CD4-positive, alpha-beta memory T cell (primary cell): ENCODE data around the gene LDB2. TPM values are rescaled to one million over a fixed set of nuclear protein-coding genes. Genes with fewer than 3 reads are reported as not detected.

Experiments used
- CTCF ChIA-PET: fragments of 350-600 bp; sonication (Branson Sonifier 250); formaldehyde crosslinking; loops from one replicate; lab custom pipeline; 2021; ENCODE audit warnings: inconsistent platforms; ENCODE audit not compliant: partially characterized antibody; lab: Charles Lee
- POLR2A ChIA-PET: fragments of 350-600 bp; sonication (Branson Sonifier 250); formaldehyde crosslinking; loops from one replicate; lab custom pipeline; 2021; ENCODE audit not compliant: partially characterized antibody; lab: Charles Lee
- DNase-seq, 5 donors: peaks; one replicate each; pipeline versions ENCODE4 v3.0.0 to v3.0.0-alpha.2; 2020 to 2022; ENCODE audit warnings: mixed read lengths in 1 of 5
- H3K27ac ChIP-seq: one replicate; pipeline ENCODE4 v1.7.0; 2013; ENCODE audit warnings: low read depth, low read length
- H3K27me3 ChIP-seq: 2 replicates; pipeline ENCODE4 v1.7.0; 2013; ENCODE audit warnings: mild to moderate bottlenecking, low read length, moderate library complexity; ENCODE audit not compliant: insufficient read depth
- H3K36me3 ChIP-seq: 2 replicates; pipeline ENCODE4 v1.7.0; 2013; ENCODE audit warnings: mild to moderate bottlenecking, low read length, moderate library complexity; ENCODE audit not compliant: insufficient read depth
- H3K4me1 ChIP-seq: 2 replicates; pipeline ENCODE4 v1.7.0; 2013; ENCODE audit warnings: mild to moderate bottlenecking, low read length, moderate library complexity; ENCODE audit not compliant: insufficient read depth
- H3K4me3 ChIP-seq, 2 donors: one replicate each; pipeline ENCODE4 v1.7.0; 2013; ENCODE audit warnings: low read length in 2 of 2, mild to moderate bottlenecking in 1 of 2
- H3K9me3 ChIP-seq, 2 donors: one replicate each; pipeline ENCODE4 v1.7.0; 2013; ENCODE audit warnings: low read length in 2 of 2, control low read depth in 1 of 2; ENCODE audit not compliant: control insufficient read depth in 1 of 2
- H3K27ac Mint-ChIP-seq, 7 donors: one replicate each; pipeline ENCODE4 v1.8.0; 2020 to 2021; ENCODE audit warnings: mixed read lengths in 7 of 7, mild to moderate bottlenecking in 6 of 7, inconsistent platforms in 3 of 7, moderate library complexity in 3 of 7
- H3K27me3 Mint-ChIP-seq, 2 donors: one replicate each; pipeline ENCODE4 v1.8.0; 2020 to 2021; ENCODE audit warnings: mixed read lengths in 2 of 2
- H3K36me3 Mint-ChIP-seq, 2 donors: one replicate each; pipeline ENCODE4 v1.8.0; 2020 to 2021; ENCODE audit warnings: mixed read lengths in 2 of 2, inconsistent platforms in 1 of 2, mild to moderate bottlenecking in 1 of 2
- H3K4me1 Mint-ChIP-seq, 4 donors: one replicate each; pipeline ENCODE4 v1.8.0; 2020 to 2021; ENCODE audit warnings: mixed read lengths in 4 of 4, mild to moderate bottlenecking in 1 of 4
- H3K4me3 Mint-ChIP-seq, 8 donors: one replicate each; pipeline ENCODE4 v1.8.0; 2020 to 2021; ENCODE audit warnings: mixed read lengths in 8 of 8, mild to moderate bottlenecking in 7 of 8, moderate library complexity in 6 of 8, inconsistent platforms in 3 of 8
- H3K9me3 Mint-ChIP-seq, 8 donors: one replicate each; pipeline ENCODE4 v1.8.0; 2020 to 2021; ENCODE audit warnings: mixed read lengths in 8 of 8, mild to moderate bottlenecking in 5 of 8, inconsistent platforms in 3 of 8, moderate library complexity in 1 of 8
- intact Hi-C: fragments of 100-400 bp; cut with micrococcal nuclease; formaldehyde crosslinking; loops from one replicate; pipeline ENCODE4 v1.15.1; 2023
- polyA plus RNA-seq, 2 donors: library from polyadenylated mRNA; unstranded; fragments of 300-500 nt; fragmentation: Illumina TruSeq; gene quantifications; one replicate each; pipeline ENCODE4 v1.2.3, GENCODE V29; 2021
- total RNA-seq, 2 experiments: library from RNA; stranded (reverse); gene quantifications; one replicate each; pipeline ENCODE4 v1.2.3, GENCODE V29; 2021

Gene LDB2
- total and polyA plus RNA-seq, 4 experiments from 2014 or later, result not detected

DNA sequence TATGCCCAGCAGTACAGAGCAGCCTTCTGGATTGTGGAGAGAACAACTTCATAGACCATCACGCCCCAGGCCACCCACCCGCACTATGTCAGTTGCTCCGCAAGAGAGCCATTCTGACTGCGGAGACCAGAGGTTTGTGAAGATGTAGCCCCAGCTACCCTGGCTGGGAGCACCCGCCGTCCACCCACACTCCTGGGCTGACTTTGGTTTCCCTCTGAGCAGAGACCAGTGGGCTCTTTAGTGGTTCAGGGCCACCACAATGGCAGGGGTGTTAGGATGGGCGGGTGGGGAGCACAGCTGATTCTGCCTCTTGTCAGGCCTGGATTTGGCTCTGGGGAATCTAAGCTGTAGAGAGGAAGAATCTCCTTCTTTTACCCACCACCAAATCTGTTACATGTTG is 313.4 kb downstream of the LDB2 start:
- intact Hi-C loops, result no loop called here
- peaks cover 0 to 3% (median 0%) of the 10 kb centered on the region in 8 donors for H3K9me3 Mint-ChIP-seq
- H3K4me1 Mint-ChIP-seq, result no peaks in the 10 kb centered on the region
- Histone ChIP-seq H3K4me3 (no peak overlapping the region), H3K36me3 (no peaks in the 10 kb centered on the region), H3K27ac (no peak overlapping the region), H3K4me1 (no peaks in the 10 kb centered on the region), H3K9me3 (no peaks in the 10 kb centered on the region), H3K27me3 (no peaks in the 10 kb centered on the region)
- POLR2A ChIA-PET, result no interaction called here
- no peak for DNase-seq
- CTCF ChIA-PET, result no interaction called here
- no peaks in the 10 kb centered on the region for H3K27me3 Mint-ChIP-seq
- H3K4me3 Mint-ChIP-seq, result no peak overlapping the region
- H3K27ac Mint-ChIP-seq, result no peak overlapping the region
- H3K36me3 Mint-ChIP-seq, result no peaks in the 10 kb centered on the region

DNA sequence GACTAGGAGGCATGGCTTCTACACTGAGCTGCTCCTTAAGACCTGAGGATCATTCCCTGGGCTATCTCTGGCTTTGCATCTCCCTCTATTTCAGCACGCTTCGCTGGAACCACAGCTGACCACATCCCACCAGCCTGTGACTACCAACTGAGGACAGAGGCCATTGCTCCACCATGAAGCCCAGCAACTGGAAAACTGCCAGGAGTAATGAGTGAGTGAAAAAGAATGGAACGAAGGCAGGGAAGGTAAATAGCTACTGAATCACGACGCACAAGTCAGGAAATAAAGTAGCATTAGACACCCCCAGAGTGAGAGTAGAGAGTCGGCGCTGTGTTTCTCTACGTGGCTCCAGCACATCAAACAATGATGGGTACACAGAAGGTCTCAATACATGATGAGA is 314.7 kb downstream of the LDB2 start:
- H3K27me3 Mint-ChIP-seq, result no peaks in the 10 kb centered on the region
- CTCF ChIA-PET, result no interaction called here
- intact Hi-C loops, result no loop called here

DNA sequence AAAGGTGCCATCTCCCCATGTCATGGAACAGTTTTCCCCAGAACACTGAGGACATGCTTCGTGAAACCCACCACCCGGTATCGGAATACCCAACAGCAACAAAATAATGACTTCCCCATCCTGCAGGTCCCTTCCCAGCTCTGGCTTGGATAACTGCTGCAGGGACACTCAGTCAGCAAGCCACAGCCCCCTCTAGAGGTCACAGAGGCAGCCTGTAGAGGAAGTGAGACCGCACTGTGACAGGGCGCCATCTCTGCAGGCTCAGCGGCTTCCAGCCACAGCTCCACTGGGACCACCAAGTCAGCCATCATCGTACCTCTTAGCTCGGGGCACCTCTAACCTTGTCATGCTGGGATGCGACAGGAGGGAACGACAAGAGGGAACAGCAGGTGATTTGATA is 315.9 kb downstream of the LDB2 start:
- no peak overlapping the region for H3K4me3 ChIP-seq
- H3K27ac ChIP-seq, result no peak overlapping the region
- H3K4me1 ChIP-seq, result no peaks in the 10 kb centered on the region
- H3K36me3 ChIP-seq, result no peaks in the 10 kb centered on the region
- Mint-ChIP-seq H3K36me3 (no peaks in the 10 kb centered on the region), H3K4me1 (no peaks in the 10 kb centered on the region), H3K27ac (no peak overlapping the region), H3K4me3 (no peak overlapping the region), H3K9me3 (peaks cover 0 to 3% (median 0%) of the 10 kb centered on the region in 8 donors), H3K27me3 (no peaks in the 10 kb centered on the region)
- ChIA-PET CTCF (no interaction called here), POLR2A (no interaction called here)
- H3K9me3 ChIP-seq, result no peaks in the 10 kb centered on the region
- no peaks in the 10 kb centered on the region for H3K27me3 ChIP-seq
- intact Hi-C loops, result no loop called here
- DNase-seq, result no peak

More for the DNA sequence above, 314.7 kb downstream of the LDB2 start:
- H3K4me1 Mint-ChIP-seq, result no peaks in the 10 kb centered on the region
- H3K4me3 ChIP-seq, result no peak overlapping the region
- POLR2A ChIA-PET, result no interaction called here
- no peak overlapping the region for H3K27ac Mint-ChIP-seq
- H3K36me3 ChIP-seq, result no peaks in the 10 kb centered on the region
- no peaks in the 10 kb centered on the region for H3K9me3 ChIP-seq
- no peak for DNase-seq
- peaks cover 0 to 3% (median 0%) of the 10 kb centered on the region in 8 donors for H3K9me3 Mint-ChIP-seq
- no peak overlapping the region for H3K4me3 Mint-ChIP-seq
- no peaks in the 10 kb centered on the region for H3K27me3 ChIP-seq
- no peak overlapping the region for H3K27ac ChIP-seq
- no peaks in the 10 kb centered on the region for H3K4me1 ChIP-seq
- no peaks in the 10 kb centered on the region for H3K36me3 Mint-ChIP-seq

DNA sequence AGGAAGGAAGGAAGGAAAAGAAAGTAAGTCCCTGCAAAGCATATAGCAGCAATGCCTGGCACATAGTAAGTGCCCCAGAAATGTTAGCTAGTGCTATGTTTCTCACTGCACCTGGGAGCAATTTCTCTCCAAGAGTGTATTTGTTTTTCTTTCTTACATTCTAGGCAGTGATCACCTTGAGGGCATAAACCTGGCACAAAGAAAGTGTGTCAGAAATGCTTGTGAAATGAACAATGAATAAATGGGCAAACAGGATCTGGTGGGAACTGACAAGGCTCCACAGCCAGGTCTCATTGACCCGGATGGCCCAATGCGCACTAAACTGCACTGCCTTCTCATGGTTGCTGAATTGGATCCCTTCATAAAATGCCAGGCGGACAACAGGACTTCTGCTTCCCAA is 316.4 kb downstream of the LDB2 start:
- no peaks in the 10 kb centered on the region for H3K36me3 Mint-ChIP-seq
- Histone ChIP-seq H3K4me3 (no peak overlapping the region), H3K27me3 (no peaks in the 10 kb centered on the region), H3K36me3 (no peaks in the 10 kb centered on the region), H3K4me1 (no peaks in the 10 kb centered on the region), H3K27ac (no peak overlapping the region), H3K9me3 (no peaks in the 10 kb centered on the region)
- H3K4me1 Mint-ChIP-seq, result no peaks in the 10 kb centered on the region
- H3K9me3 Mint-ChIP-seq, result peaks cover 0 to 3% (median 0%) of the 10 kb centered on the region in 8 donors
- H3K4me3 Mint-ChIP-seq, result no peak overlapping the region
- intact Hi-C loops, result no loop called here
- no peak overlapping the region for H3K27ac Mint-ChIP-seq
- no peaks in the 10 kb centered on the region for H3K27me3 Mint-ChIP-seq
- DNase-seq, result no peak
- ChIA-PET CTCF (no interaction called here), POLR2A (no interaction called here)

DNA sequence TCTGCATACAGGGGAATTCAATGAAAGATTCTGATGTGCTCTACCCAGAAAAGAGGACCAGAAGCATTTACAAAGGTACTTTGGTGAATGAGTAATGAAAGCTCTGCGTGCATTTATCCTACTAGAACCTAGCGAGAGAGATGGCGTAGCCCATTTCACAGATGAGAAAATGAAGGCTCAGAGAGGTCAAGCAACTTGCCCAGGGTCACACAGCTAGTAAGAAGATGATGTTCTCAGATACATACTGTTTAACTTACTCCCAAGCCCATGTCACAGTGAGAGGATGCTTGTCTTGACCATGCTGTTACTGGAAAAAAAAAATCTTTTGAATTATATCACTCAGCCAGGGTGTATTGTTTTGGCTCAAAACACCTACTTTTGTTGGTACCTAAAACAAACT is 317.3 kb downstream of the LDB2 start:
- Histone ChIP-seq H3K27me3 (no peaks in the 10 kb centered on the region), H3K9me3 (no peaks in the 10 kb centered on the region), H3K36me3 (no peaks in the 10 kb centered on the region), H3K27ac (no peak overlapping the region), H3K4me1 (no peaks in the 10 kb centered on the region), H3K4me3 (no peak overlapping the region)
- H3K27me3 Mint-ChIP-seq, result no peaks in the 10 kb centered on the region
- no peak overlapping the region for H3K4me3 Mint-ChIP-seq
- H3K9me3 Mint-ChIP-seq, result peaks cover 0 to 3% (median 0%) of the 10 kb centered on the region in 8 donors
- ChIA-PET CTCF (no interaction called here), POLR2A (no interaction called here)
- H3K27ac Mint-ChIP-seq, result no peak overlapping the region
- no peaks in the 10 kb centered on the region for H3K4me1 Mint-ChIP-seq
- intact Hi-C loops, result no loop called here
- H3K36me3 Mint-ChIP-seq, result no peaks in the 10 kb centered on the region
- DNase-seq, result no peak

DNA sequence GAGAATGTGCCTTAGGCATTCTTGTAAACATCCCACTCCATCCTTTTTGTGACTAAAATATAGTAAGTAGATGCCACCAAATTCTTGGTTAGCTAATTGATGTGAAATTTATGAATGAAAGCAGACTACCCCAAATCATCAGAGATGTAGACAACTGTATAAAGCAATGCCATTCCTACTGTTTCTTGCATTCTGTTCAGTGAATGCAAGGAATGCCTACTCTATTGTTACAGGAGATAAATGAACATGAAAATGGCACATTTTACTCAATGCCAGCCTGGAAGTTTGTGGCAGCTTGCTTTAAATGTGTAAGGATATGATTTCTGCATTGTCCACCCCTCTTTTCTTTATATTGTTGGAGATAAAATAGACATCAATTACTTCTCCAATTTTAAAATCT is 317.9 kb downstream of the LDB2 start:
- POLR2A ChIA-PET, result no interaction called here
- H3K9me3 Mint-ChIP-seq, result peaks cover 0 to 3% (median 0%) of the 10 kb centered on the region in 8 donors
- no peak overlapping the region for H3K4me3 Mint-ChIP-seq
- Histone ChIP-seq H3K4me3 (no peak overlapping the region), H3K27ac (no peak overlapping the region), H3K4me1 (no peaks in the 10 kb centered on the region), H3K9me3 (no peaks in the 10 kb centered on the region), H3K36me3 (no peaks in the 10 kb centered on the region), H3K27me3 (no peaks in the 10 kb centered on the region)
- intact Hi-C loops, result no loop called here
- no peaks in the 10 kb centered on the region for H3K4me1 Mint-ChIP-seq
- no peak for DNase-seq
- CTCF ChIA-PET, result no interaction called here
- H3K27ac Mint-ChIP-seq, result no peak overlapping the region
- no peaks in the 10 kb centered on the region for H3K36me3 Mint-ChIP-seq
- H3K27me3 Mint-ChIP-seq, result no peaks in the 10 kb centered on the region

DNA sequence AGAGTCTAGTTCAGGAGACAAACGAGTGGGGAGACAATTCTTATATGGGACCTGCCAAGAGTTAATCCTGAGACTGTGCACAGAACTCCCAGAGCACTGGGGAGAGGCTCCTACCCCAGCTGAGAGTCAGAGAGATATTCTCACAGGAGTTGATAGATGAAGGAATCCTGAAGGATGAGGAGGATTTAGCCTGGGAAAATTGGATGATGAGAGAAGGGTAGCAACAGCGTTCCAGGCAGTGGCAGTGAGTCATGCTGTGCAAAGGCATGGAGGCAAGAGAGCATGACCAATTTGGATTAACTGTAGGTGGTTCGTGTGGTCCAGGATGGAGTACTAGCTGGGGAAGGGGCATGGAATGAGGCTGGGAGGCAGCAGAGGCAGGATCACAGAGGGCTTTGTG is 318.6 kb downstream of the LDB2 start:
- no peak overlapping the region for H3K27ac ChIP-seq
- Mint-ChIP-seq H3K27me3 (no peaks in the 10 kb centered on the region), H3K4me1 (no peaks in the 10 kb centered on the region), H3K27ac (no peak overlapping the region), H3K9me3 (peaks cover 0 to 6% (median 0%) of the 10 kb centered on the region in 8 donors), H3K4me3 (no peak overlapping the region), H3K36me3 (no peaks in the 10 kb centered on the region)
- no peaks in the 10 kb centered on the region for H3K27me3 ChIP-seq
- no peaks in the 10 kb centered on the region for H3K9me3 ChIP-seq
- no peaks in the 10 kb centered on the region for H3K4me1 ChIP-seq
- intact Hi-C loops, result no loop called here
- ChIA-PET CTCF (no interaction called here), POLR2A (no interaction called here)
- no peak overlapping the region for H3K4me3 ChIP-seq
- no peak for DNase-seq
- no peaks in the 10 kb centered on the region for H3K36me3 ChIP-seq

DNA sequence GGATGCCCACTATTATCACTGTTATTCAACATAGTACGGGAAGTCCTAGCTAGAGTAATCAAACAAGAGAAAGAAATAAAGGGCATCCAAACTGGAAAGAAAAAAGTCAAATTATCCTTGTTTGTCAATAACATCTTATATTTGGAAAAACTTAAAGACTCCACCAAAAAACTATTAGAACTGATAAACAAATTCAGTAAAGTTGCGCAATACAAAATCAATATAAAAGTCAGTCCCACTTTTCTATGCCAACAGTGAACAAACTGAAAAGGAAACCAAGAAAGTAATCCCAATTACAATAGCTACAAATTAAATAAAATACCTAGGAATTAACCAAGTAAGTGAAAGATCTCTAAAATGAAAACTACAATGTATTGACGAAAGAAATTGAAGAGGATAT is 321.3 kb downstream of the LDB2 start:
- CTCF ChIA-PET, result no interaction called here
- H3K36me3 Mint-ChIP-seq, result no peaks in the 10 kb centered on the region

More for the DNA sequence above, 321.3 kb downstream of the LDB2 start:
- H3K36me3 ChIP-seq, result no peaks in the 10 kb centered on the region
- no peaks in the 10 kb centered on the region for H3K27me3 Mint-ChIP-seq
- no peaks in the 10 kb centered on the region for H3K27me3 ChIP-seq
- no peak for DNase-seq
- H3K4me3 Mint-ChIP-seq, result no peak overlapping the region
- POLR2A ChIA-PET, result no interaction called here
- no peaks in the 10 kb centered on the region for H3K9me3 ChIP-seq
- H3K27ac ChIP-seq, result no peak overlapping the region
- H3K4me3 ChIP-seq, result no peak overlapping the region
- H3K27ac Mint-ChIP-seq, result no peak overlapping the region
- H3K4me1 Mint-ChIP-seq, result no peaks in the 10 kb centered on the region
- H3K4me1 ChIP-seq, result no peaks in the 10 kb centered on the region
- H3K9me3 Mint-ChIP-seq, result peaks cover 0 to 10% (median 0%) of the 10 kb centered on the region in 8 donors
- intact Hi-C loops, result no loop called here
